ENCODE data around the gene TPRG1.

Gene TPRG1, protein sequence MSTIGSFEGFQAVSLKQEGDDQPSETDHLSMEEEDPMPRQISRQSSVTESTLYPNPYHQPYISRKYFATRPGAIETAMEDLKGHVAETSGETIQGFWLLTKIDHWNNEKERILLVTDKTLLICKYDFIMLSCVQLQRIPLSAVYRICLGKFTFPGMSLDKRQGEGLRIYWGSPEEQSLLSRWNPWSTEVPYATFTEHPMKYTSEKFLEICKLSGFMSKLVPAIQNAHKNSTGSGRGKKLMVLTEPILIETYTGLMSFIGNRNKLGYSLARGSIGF

DNA sequence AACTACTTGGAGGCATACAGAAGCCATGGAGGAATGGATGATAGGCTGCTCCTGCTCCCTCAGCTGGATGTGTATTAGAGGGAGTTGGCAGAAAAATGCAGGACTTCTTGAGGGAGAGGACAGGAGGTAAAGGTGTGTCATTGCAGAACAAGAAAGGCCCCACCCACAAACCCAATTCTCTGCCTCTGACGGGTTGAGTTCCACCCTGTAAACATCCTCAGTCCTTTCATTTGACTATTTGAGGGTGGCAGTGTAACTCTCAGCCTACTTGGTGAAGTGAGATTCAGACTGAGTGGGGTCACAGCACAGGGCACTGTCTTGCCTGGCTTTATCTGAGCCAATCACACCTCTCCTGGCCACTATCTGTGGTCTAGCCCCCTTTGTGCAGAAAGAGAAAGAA lies at the start of gene TPRG1:
TSS of gene TPRG1 (plus strand) at position 265 of the 400 bp plus-strand sequence. CDS start 35,414 bp downstream, outside the sequence.
- DNase-seq, result no peak

DNA sequence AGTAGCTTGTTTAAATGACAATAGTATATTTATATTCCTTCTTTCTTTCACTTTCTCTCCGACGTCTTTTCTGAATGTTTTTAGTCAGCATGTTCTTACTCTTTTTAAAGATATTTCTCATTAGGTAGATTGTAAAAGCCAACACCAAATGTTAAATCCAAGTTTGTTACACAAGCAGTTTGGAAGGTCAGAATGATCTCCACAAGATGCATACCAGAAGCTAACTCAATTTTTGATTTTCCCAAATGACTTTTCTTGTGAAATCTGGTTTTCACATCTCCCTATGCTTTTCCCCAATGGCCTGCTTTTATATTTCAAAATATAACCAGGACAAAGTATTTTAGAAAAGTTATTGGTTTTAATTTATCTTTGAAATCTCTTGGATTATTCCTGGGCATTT lies 49.7 kb upstream of the TPRG1 start:
- no peak for DNase-seq

- DNase-seq, result no peak
Measured at GRCh38 chr3:189122526-189123205, 49.1 kb upstream of the TPRG1 start.

GRCh38 chr3:189123595-189124387 lies 48.0 kb upstream of the TPRG1 start:
- no peak for DNase-seq

DNA sequence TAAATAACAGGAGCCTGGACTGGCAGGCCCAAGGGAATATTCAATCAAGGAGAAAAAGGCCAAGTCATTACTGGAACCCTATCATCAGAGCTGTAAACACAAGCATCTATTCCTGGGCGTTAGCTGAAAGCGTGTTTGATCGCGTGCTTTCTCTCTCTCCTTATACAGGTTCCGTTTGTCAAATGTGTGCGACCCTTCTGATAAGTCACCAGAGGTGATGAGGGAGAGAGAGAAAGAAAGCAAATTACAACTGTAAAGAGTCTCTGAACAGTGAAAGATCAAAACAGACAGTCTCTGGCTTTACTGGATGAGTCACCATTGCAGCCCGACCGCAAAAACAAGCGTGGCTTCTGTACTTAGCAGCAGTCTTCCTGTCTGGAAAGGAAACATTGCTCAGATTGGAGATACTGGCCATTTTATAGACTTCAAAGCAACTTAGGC lies 39.5 kb upstream of the TPRG1 start:
- DNase-seq, result no peak

- DNase-seq, result no peak
Measured at GRCh38 chr3:189132839-189133238, 38.9 kb upstream of the TPRG1 start.

GRCh38 chr3:189133768-189134167 lies 38.0 kb upstream of the TPRG1 start:
- no peak for DNase-seq

- DNase-seq, result no peak
Measured at GRCh38 chr3:189137416-189137815, 34.4 kb upstream of the TPRG1 start.

GRCh38 chr3:189138901-189139610 lies 32.7 kb upstream of the TPRG1 start:
- DNase-seq, result no peak

- no peak for DNase-seq
Measured at GRCh38 chr3:189139611-189139940, 32.2 kb upstream of the TPRG1 start.

DNA sequence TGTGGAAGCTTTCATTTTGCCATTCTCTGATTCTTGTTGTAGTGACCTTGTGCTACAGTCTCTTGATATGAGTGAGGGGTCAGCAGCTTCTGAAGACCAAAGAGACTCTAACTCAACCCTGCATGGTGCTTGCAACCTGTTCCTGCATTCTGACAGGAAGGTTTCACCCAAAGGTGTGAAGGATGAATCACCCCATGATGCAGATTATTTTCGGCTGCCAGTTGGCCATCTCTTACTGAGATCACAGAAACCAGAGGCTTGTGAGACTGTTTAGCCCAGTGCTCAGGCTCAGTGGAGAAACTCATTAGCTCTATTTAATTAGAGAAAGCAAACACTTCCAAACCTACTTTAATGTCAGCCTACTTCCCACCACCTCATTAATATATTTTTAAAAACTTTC lies 29.2 kb upstream of the TPRG1 start:
- no peak for DNase-seq

- no peak for DNase-seq
Measured at GRCh38 chr3:189143321-189143720, 28.4 kb upstream of the TPRG1 start.

GRCh38 chr3:189143771-189144170 lies 28.0 kb upstream of the TPRG1 start:
- no peak for DNase-seq

- no peak for DNase-seq
Measured at GRCh38 chr3:189144645-189145044, 27.1 kb upstream of the TPRG1 start.

- no peak for DNase-seq
Measured at GRCh38 chr3:189146848-189147247, 24.9 kb upstream of the TPRG1 start.

DNA sequence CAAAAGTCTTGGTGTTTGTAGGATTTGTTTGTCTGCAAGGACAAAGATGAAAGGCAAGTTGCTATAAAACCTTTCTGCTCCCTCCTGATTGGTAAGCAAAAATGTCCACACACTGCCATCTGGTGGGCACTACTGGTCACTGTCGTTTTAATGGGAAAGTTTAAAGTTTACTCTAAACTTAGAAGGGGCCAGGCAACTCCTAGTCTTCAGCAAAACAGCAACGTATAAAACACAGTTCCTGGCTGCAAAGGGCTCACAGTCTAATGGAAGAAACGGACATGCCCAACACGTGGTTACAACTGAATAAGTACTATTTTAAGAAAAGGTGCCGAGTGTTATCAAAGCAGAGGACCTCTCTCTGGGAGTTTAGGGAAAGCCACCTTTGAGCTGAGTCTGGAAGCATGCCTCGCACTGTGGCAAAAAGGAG lies 23.7 kb upstream of the TPRG1 start:
- DNase-seq, result no peak

DNA sequence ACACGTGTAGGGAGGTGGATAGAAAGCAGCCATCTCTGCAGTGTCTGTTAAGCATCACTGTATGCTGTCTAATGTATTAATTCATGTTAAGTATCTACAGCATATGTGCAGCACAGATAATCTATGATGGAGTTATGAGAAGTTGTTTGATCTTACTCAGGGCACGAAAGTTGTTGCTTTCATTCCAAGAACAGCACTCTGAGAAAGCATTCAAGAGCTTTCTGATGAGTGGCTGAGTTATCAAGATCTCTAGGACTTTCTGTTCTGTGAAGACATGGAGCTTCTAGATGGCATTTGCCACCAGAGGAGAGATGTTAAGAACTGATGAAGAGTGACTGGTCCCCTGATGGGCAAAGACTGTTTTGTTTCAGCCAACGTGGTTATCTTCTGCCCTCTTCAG lies 22.6 kb upstream of the TPRG1 start:
- no peak for DNase-seq

- no peak for DNase-seq
Measured at GRCh38 chr3:189157232-189158007, 14.4 kb upstream of the TPRG1 start.

DNA sequence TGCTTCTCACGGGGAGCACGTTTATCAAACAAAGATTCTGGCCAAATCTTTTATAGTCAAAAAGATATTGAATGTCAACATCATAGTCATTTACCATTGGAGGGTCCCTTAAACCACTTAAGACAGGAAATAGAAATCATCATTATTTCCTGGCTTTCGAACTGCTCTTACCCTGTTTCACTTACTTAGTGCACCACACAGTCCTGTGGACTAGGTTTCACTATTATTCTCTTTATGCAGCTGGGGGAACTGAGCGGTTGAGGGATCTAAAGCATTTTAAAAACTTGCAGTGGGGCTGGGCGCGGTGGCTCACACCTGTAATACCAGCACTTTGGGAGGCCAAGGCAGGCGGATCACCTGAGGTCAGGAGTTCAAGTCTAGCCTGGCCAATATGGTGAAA lies 13.7 kb upstream of the TPRG1 start:
- no peak for DNase-seq

- DNase-seq, result no peak
Measured at GRCh38 chr3:189160519-189161309, 11.1 kb upstream of the TPRG1 start.

- no peak for DNase-seq
Measured at GRCh38 chr3:189165092-189165612, 6.6 kb upstream of the TPRG1 start.

Measured in SIG-M5 (cell line).